Calu3 (cell line): ENCODE data around the gene LYZL6. TPM values are rescaled to one million over a fixed set of nuclear protein-coding genes. Genes with fewer than 3 reads are reported as not detected.

ENCODE experiments used
- BruUV-seq: library from RNA; stranded (reverse); fragments of 400-500 nt; replicated peaks from 2 replicates; lab custom pipeline; 2021; lab: Mats Ljungman, UMichigan
- CTCF ChIA-PET: fragments of 300-600 bp; sonication (Branson Sonifier 250); formaldehyde crosslinking; loops from one replicate; lab custom pipeline; 2022; ENCODE audit warnings: antibody characterized with exemption; lab: Charles Lee
- DNase-seq: peaks from one replicate; pipeline ENCODE4 v3.0.0; 2022
- H3K27ac Mint-ChIP-seq: one replicate; pipeline ENCODE4 v1.8.0; 2022; ENCODE audit warnings: mixed read lengths; ENCODE audit not compliant: unreplicated experiment
- H3K27me3 Mint-ChIP-seq: one replicate; pipeline ENCODE4 v1.8.0; 2022; ENCODE audit warnings: mixed read lengths; ENCODE audit not compliant: unreplicated experiment
- H3K36me3 Mint-ChIP-seq: one replicate; pipeline ENCODE4 v1.8.0; 2022; ENCODE audit warnings: mild to moderate bottlenecking, moderate library complexity, mixed read lengths; ENCODE audit not compliant: insufficient read depth, unreplicated experiment
- H3K4me1 Mint-ChIP-seq: one replicate; pipeline ENCODE4 v1.8.0; 2022; ENCODE audit warnings: mild to moderate bottlenecking, low read depth, mixed read lengths; ENCODE audit not compliant: unreplicated experiment
- H3K4me3 Mint-ChIP-seq: one replicate; pipeline ENCODE4 v1.8.0; 2022; ENCODE audit warnings: mild to moderate bottlenecking, low read depth, moderate library complexity, mixed read lengths; ENCODE audit not compliant: unreplicated experiment
- H3K9me3 Mint-ChIP-seq: one replicate; pipeline ENCODE4 v1.8.0; 2022; ENCODE audit warnings: low read depth, mixed read lengths; ENCODE audit not compliant: unreplicated experiment
- intact Hi-C: fragments of 100-400 bp; cut with micrococcal nuclease; formaldehyde crosslinking; loops from one replicate; pipeline ENCODE4 v1.10.0; 2022; ENCODE audit not compliant: unreplicated experiment
- total RNA-seq: library from RNA; stranded (reverse); gene quantifications from 2 replicates; pipeline ENCODE4 v1.2.3, GENCODE V29; 2022
- TF ChIP-seq, protein P1 (sequence below): fragments of 200-600 bp; IDR thresholded peaks from one replicate; pipeline ENCODE4 v1.8.0; 2022; ENCODE audit warnings: antibody characterized with exemption; ENCODE audit not compliant: unreplicated experiment

The LYZL6 gene
- total RNA-seq, 1 experiment from 2014 or later = not detected

GRCh38 chr17:35978346-35978745 lies 34.8 kb upstream of the LYZL6 start:
- TF ChIP-seq, protein P1, sequence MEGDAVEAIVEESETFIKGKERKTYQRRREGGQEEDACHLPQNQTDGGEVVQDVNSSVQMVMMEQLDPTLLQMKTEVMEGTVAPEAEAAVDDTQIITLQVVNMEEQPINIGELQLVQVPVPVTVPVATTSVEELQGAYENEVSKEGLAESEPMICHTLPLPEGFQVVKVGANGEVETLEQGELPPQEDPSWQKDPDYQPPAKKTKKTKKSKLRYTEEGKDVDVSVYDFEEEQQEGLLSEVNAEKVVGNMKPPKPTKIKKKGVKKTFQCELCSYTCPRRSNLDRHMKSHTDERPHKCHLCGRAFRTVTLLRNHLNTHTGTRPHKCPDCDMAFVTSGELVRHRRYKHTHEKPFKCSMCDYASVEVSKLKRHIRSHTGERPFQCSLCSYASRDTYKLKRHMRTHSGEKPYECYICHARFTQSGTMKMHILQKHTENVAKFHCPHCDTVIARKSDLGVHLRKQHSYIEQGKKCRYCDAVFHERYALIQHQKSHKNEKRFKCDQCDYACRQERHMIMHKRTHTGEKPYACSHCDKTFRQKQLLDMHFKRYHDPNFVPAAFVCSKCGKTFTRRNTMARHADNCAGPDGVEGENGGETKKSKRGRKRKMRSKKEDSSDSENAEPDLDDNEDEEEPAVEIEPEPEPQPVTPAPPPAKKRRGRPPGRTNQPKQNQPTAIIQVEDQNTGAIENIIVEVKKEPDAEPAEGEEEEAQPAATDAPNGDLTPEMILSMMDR = no peak
- no TSS peak for BruUV-seq
- DNase-seq = no peak
- H3K27ac Mint-ChIP-seq = no peak overlapping the region
- H3K9me3 Mint-ChIP-seq = no peaks in the 10 kb centered on the region
- no peaks in the 10 kb centered on the region for H3K36me3 Mint-ChIP-seq
- CTCF ChIA-PET = interaction anchor here (0.7 to 2.2 kb wide), 3 partner anchors 9 to 109 kb away, joined by 3 to 9 read pairs (median 7); partner anchors contain the start of gene HEATR9
- no peak overlapping the region for H3K4me3 Mint-ChIP-seq
- H3K27me3 Mint-ChIP-seq = peaks cover 67% of the 10 kb centered on the region
- intact Hi-C loops = no loop called here
- peaks cover 8% of the 10 kb centered on the region for H3K4me1 Mint-ChIP-seq

- no peak overlapping the region for H3K27ac Mint-ChIP-seq
- intact Hi-C loops = no loop called here
- DNase-seq = no peak
- peaks cover 11% of the 10 kb centered on the region for H3K4me1 Mint-ChIP-seq
- H3K27me3 Mint-ChIP-seq = peaks cover 67% of the 10 kb centered on the region
- CTCF ChIA-PET = no interaction called here
- BruUV-seq = no TSS peak
- H3K4me3 Mint-ChIP-seq = no peak overlapping the region
- no peaks in the 10 kb centered on the region for H3K36me3 Mint-ChIP-seq
- TF ChIP-seq, protein P1 = no peak
- H3K9me3 Mint-ChIP-seq = no peaks in the 10 kb centered on the region
Measured at GRCh38 chr17:35977509-35977908, 34.0 kb upstream of the LYZL6 start.

GRCh38 chr17:35973333-35974260 lies 30.1 kb upstream of the LYZL6 start:
- no peak overlapping the region for H3K27ac Mint-ChIP-seq
- H3K27me3 Mint-ChIP-seq = peaks cover 36% of the 10 kb centered on the region
- DNase-seq = no peak
- TF ChIP-seq, protein P1 = no peak
- CTCF ChIA-PET = interaction anchor here (0.6 to 1.9 kb wide), 2 partner anchors 99 to 510 kb away, joined by 3 to 13 read pairs; no protein-coding TSS in a partner anchor
- no peak overlapping the region for H3K4me3 Mint-ChIP-seq
- peaks cover 11% of the 10 kb centered on the region for H3K4me1 Mint-ChIP-seq
- H3K36me3 Mint-ChIP-seq = no peaks in the 10 kb centered on the region
- H3K9me3 Mint-ChIP-seq = no peaks in the 10 kb centered on the region
- no TSS peak for BruUV-seq
- intact Hi-C loops = no loop called here

DNA sequence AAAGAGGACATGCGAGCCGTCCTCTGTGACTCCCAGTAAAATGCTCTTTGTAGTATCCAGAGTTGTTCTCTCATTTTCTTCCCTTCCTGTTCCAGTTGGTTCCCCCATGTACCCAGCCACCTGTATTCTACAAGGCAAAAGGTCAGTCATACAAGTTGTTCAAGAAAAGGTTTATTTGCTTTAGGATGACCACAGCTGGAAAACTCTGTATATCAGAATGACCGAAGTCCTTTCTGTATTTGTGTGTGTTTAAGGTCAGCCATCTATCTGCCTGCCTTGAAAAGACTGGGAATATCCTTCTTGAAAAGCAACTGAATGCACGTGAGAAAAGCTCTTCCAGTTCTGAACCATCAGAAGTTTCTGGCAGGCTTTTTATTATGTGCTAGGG lies 29.4 kb upstream of the LYZL6 start:
- Mint-ChIP-seq H3K4me3 (no peak overlapping the region), H3K27me3 (peaks cover 30% of the 10 kb centered on the region), H3K27ac (no peak overlapping the region), H3K9me3 (no peaks in the 10 kb centered on the region), H3K36me3 (no peaks in the 10 kb centered on the region), H3K4me1 (peaks cover 11% of the 10 kb centered on the region)
- DNase-seq = no peak
- intact Hi-C loops = no loop called here
- no TSS peak for BruUV-seq
- TF ChIP-seq, protein P1 = no peak
- CTCF ChIA-PET = interaction anchor here (1.3 to 1.9 kb wide), 2 partner anchors 8 to 99 kb away, joined by 3 to 13 read pairs; no protein-coding TSS in a partner anchor
